Skeletal muscle satellite cell (primary cell): ENCODE data around the gene ZNF354C.

Experiments
- H3K27me3 ChIP-seq: 2 replicates; pipeline ENCODE4 v1.7.0; 2013; ENCODE audit warnings: low read length; ENCODE audit not compliant: control insufficient read depth, insufficient read depth
- H3K36me3 ChIP-seq: 2 replicates; pipeline ENCODE4 v1.7.0; 2013; ENCODE audit warnings: mild to moderate bottlenecking, control low read depth, low read length; ENCODE audit not compliant: insufficient read depth
- H3K4me1 ChIP-seq: 2 replicates; pipeline ENCODE4 v1.7.0; 2013; ENCODE audit warnings: low read length; ENCODE audit not compliant: control insufficient read depth, insufficient read depth
- H3K4me2 ChIP-seq: 2 replicates; pipeline ENCODE4 v1.7.0; 2013; ENCODE audit warnings: mild to moderate bottlenecking, low read length
- H3K4me3 ChIP-seq: 2 replicates; pipeline ENCODE4 v1.7.0; 2013; ENCODE audit warnings: low read length
- H3K9ac ChIP-seq: 2 replicates; pipeline ENCODE4 v1.7.0; 2013; ENCODE audit warnings: mild to moderate bottlenecking, low read depth, low read length, moderate library complexity
- H3K9me3 ChIP-seq: replicated peaks from 2 replicates; pipeline ENCODE4 v1.7.0; 2013; ENCODE audit warnings: mild to moderate bottlenecking, control low read depth, low read length

ZNF354C gene

GRCh38 chr5:179124273-179124852 is 64.2 kb downstream of the ZNF354C start:
- no peak overlapping the region for H3K9ac ChIP-seq
- H3K36me3 ChIP-seq = peaks cover 45% of the 10 kb centered on the region
- no peak overlapping the region for H3K4me2 ChIP-seq
- no peaks in the 10 kb centered on the region for H3K9me3 ChIP-seq
- H3K4me3 ChIP-seq = no peak overlapping the region
- no peaks in the 10 kb centered on the region for H3K4me1 ChIP-seq
- no peaks in the 10 kb centered on the region for H3K27me3 ChIP-seq

- H3K27me3 ChIP-seq = no peaks in the 10 kb centered on the region
- no peak overlapping the region for H3K4me3 ChIP-seq
- H3K9me3 ChIP-seq = no peaks in the 10 kb centered on the region
- no peaks in the 10 kb centered on the region for H3K4me1 ChIP-seq
- H3K9ac ChIP-seq = no peak overlapping the region
- peaks cover 53% of the 10 kb centered on the region for H3K36me3 ChIP-seq
- H3K4me2 ChIP-seq = no peak overlapping the region
Observed at GRCh38 chr5:179124853-179125788, 64.9 kb downstream of the ZNF354C start.

- Histone ChIP-seq H3K9ac (no peak overlapping the region), H3K36me3 (peaks cover 56% of the 10 kb centered on the region), H3K27me3 (no peaks in the 10 kb centered on the region), H3K9me3 (no peaks in the 10 kb centered on the region), H3K4me2 (no peak overlapping the region), H3K4me3 (no peak overlapping the region), H3K4me1 (no peaks in the 10 kb centered on the region)
Observed at GRCh38 chr5:179125789-179126505, 65.8 kb downstream of the ZNF354C start.

GRCh38 chr5:179126506-179126991 is 66.4 kb downstream of the ZNF354C start:
- no peaks in the 10 kb centered on the region for H3K4me1 ChIP-seq
- peaks cover 59% of the 10 kb centered on the region for H3K36me3 ChIP-seq

GRCh38 chr5:179127136-179128040 is 67.2 kb downstream of the ZNF354C start:
- Histone ChIP-seq H3K4me1 (no peaks in the 10 kb centered on the region), H3K4me3 (no peak overlapping the region), H3K27me3 (no peaks in the 10 kb centered on the region), H3K9ac (no peak overlapping the region), H3K4me2 (no peak overlapping the region), H3K36me3 (peaks cover 66% of the 10 kb centered on the region), H3K9me3 (no peaks in the 10 kb centered on the region)

More at GRCh38 chr5:179126506-179126991, 66.4 kb downstream of the ZNF354C start:
- Histone ChIP-seq H3K27me3 (no peaks in the 10 kb centered on the region), H3K4me3 (no peak overlapping the region), H3K9me3 (no peaks in the 10 kb centered on the region), H3K4me2 (no peak overlapping the region), H3K9ac (no peak overlapping the region)

GRCh38 chr5:179128041-179128365 is 67.8 kb downstream of the ZNF354C start:
- H3K27me3 ChIP-seq = no peaks in the 10 kb centered on the region
- H3K4me1 ChIP-seq = no peaks in the 10 kb centered on the region
- no peak overlapping the region for H3K4me2 ChIP-seq
- H3K9me3 ChIP-seq = no peaks in the 10 kb centered on the region
- no peak overlapping the region for H3K9ac ChIP-seq
- H3K4me3 ChIP-seq = no peak overlapping the region
- H3K36me3 ChIP-seq = peaks cover 66% of the 10 kb centered on the region

- H3K4me3 ChIP-seq = no peak overlapping the region
- no peaks in the 10 kb centered on the region for H3K27me3 ChIP-seq
- no peak overlapping the region for H3K9ac ChIP-seq
- H3K9me3 ChIP-seq = no peaks in the 10 kb centered on the region
- H3K4me2 ChIP-seq = no peak overlapping the region
- H3K36me3 ChIP-seq = peaks cover 62% of the 10 kb centered on the region
- H3K4me1 ChIP-seq = no peaks in the 10 kb centered on the region
Observed at GRCh38 chr5:179128976-179129375, 68.8 kb downstream of the ZNF354C start.

GRCh38 chr5:179129607-179130071 is 69.5 kb downstream of the ZNF354C start:
- no peak overlapping the region for H3K4me3 ChIP-seq
- peaks cover 57% of the 10 kb centered on the region for H3K36me3 ChIP-seq
- no peak overlapping the region for H3K4me2 ChIP-seq
- no peak overlapping the region for H3K9ac ChIP-seq
- H3K4me1 ChIP-seq = no peaks in the 10 kb centered on the region
- H3K27me3 ChIP-seq = no peaks in the 10 kb centered on the region
- H3K9me3 ChIP-seq = no peaks in the 10 kb centered on the region

- no peak overlapping the region for H3K4me2 ChIP-seq
- H3K4me3 ChIP-seq = no peak overlapping the region
- peaks cover 56% of the 10 kb centered on the region for H3K36me3 ChIP-seq
- no peaks in the 10 kb centered on the region for H3K9me3 ChIP-seq
- no peaks in the 10 kb centered on the region for H3K4me1 ChIP-seq
- H3K27me3 ChIP-seq = no peaks in the 10 kb centered on the region
- H3K9ac ChIP-seq = no peak overlapping the region
Observed at GRCh38 chr5:179130101-179130681, 70.0 kb downstream of the ZNF354C start.

- no peaks in the 10 kb centered on the region for H3K4me1 ChIP-seq
- H3K36me3 ChIP-seq = peaks cover 61% of the 10 kb centered on the region
- no peaks in the 10 kb centered on the region for H3K27me3 ChIP-seq
- no peak overlapping the region for H3K4me2 ChIP-seq
- no peak overlapping the region for H3K9ac ChIP-seq
- H3K9me3 ChIP-seq = no peaks in the 10 kb centered on the region
- no peak overlapping the region for H3K4me3 ChIP-seq
Observed at GRCh38 chr5:179131321-179131835, 71.2 kb downstream of the ZNF354C start.
